Tibial nerve (tissue), 4 donors: ENCODE data around the gene HINT1. TPM values are rescaled to one million over a fixed set of nuclear protein-coding genes. Genes with fewer than 3 reads are reported as not detected.
"Not testable (repeated sequence)": the region's sequence is repeated elsewhere in the genome, so short reads cannot be mapped to it uniquely, and the experiment has no call there.

ENCODE experiments used
- DNase-seq, 2 donors: peaks; one replicate each; pipeline ENCODE4 v3.0.0-alpha.2; 2019; ENCODE audit warnings: low spot score in 2 of 2
- H3K27ac ChIP-seq, 4 donors: fragments of 200-600 bp; sonication (generic) in 3 of 4; one replicate each; pipeline ENCODE4 v1.5.1; 2017 to 2019; ENCODE audit warnings: mild to moderate bottlenecking in 1 of 4
- H3K27me3 ChIP-seq, 2 donors: fragments of 200-600 bp; sonication (generic) in 1 of 2; one replicate each; pipeline versions ENCODE4 v1.5.1 to v1.6.0; 2017 to 2019
- H3K36me3 ChIP-seq, 3 donors: fragments of 200-600 bp; sonication (generic); one replicate each; pipeline ENCODE4 v1.5.1; 2018 to 2019
- H3K4me1 ChIP-seq, 4 donors: fragments of 200-600 bp; sonication (generic) in 3 of 4; one replicate each; pipeline ENCODE4 v1.5.1; 2017 to 2019
- H3K4me3 ChIP-seq, 4 donors: fragments of 200-600 bp; sonication (generic) in 3 of 4; one replicate each; pipeline ENCODE4 v1.5.1; 2017 to 2019; ENCODE audit warnings: mild to moderate bottlenecking in 1 of 4, moderate library complexity in 1 of 4
- H3K9me3 ChIP-seq, 4 donors: fragments of 200-600 bp; sonication (generic) in 3 of 4; one replicate each; pipeline ENCODE4 v1.5.1; 2017 to 2019
- CTCF ChIP-seq, 5 experiments: fragments of 200-600 bp in 3 of 5; fragments of 450-650 bp in 2 of 5; sonication (generic) in 3 of 5; IDR thresholded peaks; one replicate each; pipeline ENCODE4 v1.5.1; 2016 to 2019; ENCODE audit warnings: antibody characterized with exemption in 5 of 5, mild to moderate bottlenecking in 3 of 5, moderate library complexity in 2 of 5
- EP300 ChIP-seq, 2 donors: sonication (generic); formaldehyde crosslinking; IDR thresholded peaks; one replicate each; pipeline ENCODE4 v1.6.1; 2017; ENCODE audit warnings: antibody characterized with exemption in 2 of 2, mild to moderate bottlenecking in 1 of 2
- POLR2A ChIP-seq, 2 donors: fragments of 450-650 bp; IDR thresholded peaks; one replicate each; pipeline ENCODE4 v1.6.1; 2017; ENCODE audit warnings: antibody characterized with exemption in 2 of 2, mild to moderate bottlenecking in 2 of 2, moderate library complexity in 2 of 2
- WGBS, 2 donors: methylation state at CpG; one replicate each; pipeline ENCODE4 v1.1.5; 2018; 5-methylcytosine and 5-hydroxymethylcytosine counted together
- total RNA-seq, 4 donors: library from RNA; depleted of rRNA; stranded (reverse); fragments of >200 nt; gene quantifications; one replicate each; pipeline ENCODE4 v1.1.0, GENCODE V29; 2016

The HINT1 gene
- total RNA-seq, 4 donors from 2014 or later = 130 to 160 (median 153) TPM

GRCh38 chr5:131200560-131200959 lies 35.5 kb upstream of the HINT1 start:
- Histone ChIP-seq H3K27ac (peak overlapping the region in 1 of 4 donors; percentile 40), H3K27me3 (no peaks in the 10 kb centered on the region), H3K4me3 (no peak overlapping the region), H3K9me3 (no peaks in the 10 kb centered on the region), H3K36me3 (peaks cover 0 to 12% (median 0%) of the 10 kb centered on the region in 3 donors), H3K4me1 (no peaks in the 10 kb centered on the region)
- 59 to 68% methylated on average over 3 of the region's 3 CpGs for WGBS, 2 donors
- TF ChIP-seq CTCF (IDR thresholded peaks at IDR 0.05) (no peak), EP300 (IDR thresholded peaks at IDR 0.05) (no peak), POLR2A (IDR thresholded peaks at IDR 0.05) (no peak)
- DNase-seq = no peak

- H3K4me1 ChIP-seq = no peaks in the 10 kb centered on the region
- peaks cover 0 to 11% (median 0%) of the 10 kb centered on the region in 3 donors for H3K36me3 ChIP-seq
- no peak for DNase-seq
- TF ChIP-seq EP300 (IDR thresholded peaks at IDR 0.05) (no peak), CTCF (IDR thresholded peaks at IDR 0.05) (no peak), POLR2A (IDR thresholded peaks at IDR 0.05) (no peak)
- 88 to 95% methylated on average over 5 of the region's 5 CpGs for WGBS, 2 donors
- H3K4me3 ChIP-seq = no peak overlapping the region
- no peak overlapping the region for H3K27ac ChIP-seq
- H3K9me3 ChIP-seq = no peaks in the 10 kb centered on the region
- no peaks in the 10 kb centered on the region for H3K27me3 ChIP-seq
Measured at GRCh38 chr5:131198625-131199024, 33.6 kb upstream of the HINT1 start.

- H3K4me1 ChIP-seq = no peaks in the 10 kb centered on the region
- 82 to 87% methylated on average over 4 of the region's 4 CpGs for WGBS, 2 donors
- H3K36me3 ChIP-seq = peaks cover 0 to 1% (median 0%) of the 10 kb centered on the region in 3 donors
- H3K9me3 ChIP-seq = no peaks in the 10 kb centered on the region
- TF ChIP-seq EP300 (IDR thresholded peaks at IDR 0.05) = no peak
- no peak for TF ChIP-seq CTCF (IDR thresholded peaks at IDR 0.05)
- TF ChIP-seq POLR2A (IDR thresholded peaks at IDR 0.05) = no peak
- DNase-seq = no peak
- no peaks in the 10 kb centered on the region for H3K27me3 ChIP-seq
- H3K27ac ChIP-seq = no peak overlapping the region
- no peak overlapping the region for H3K4me3 ChIP-seq
Measured at GRCh38 chr5:131196331-131196730, 31.3 kb upstream of the HINT1 start.

- no peak overlapping the region for H3K4me3 ChIP-seq
- no peaks in the 10 kb centered on the region for H3K4me1 ChIP-seq
- no peaks in the 10 kb centered on the region for H3K36me3 ChIP-seq
- DNase-seq = no peak
- H3K9me3 ChIP-seq = no peaks in the 10 kb centered on the region
- H3K27me3 ChIP-seq = no peaks in the 10 kb centered on the region
- no peak overlapping the region for H3K27ac ChIP-seq
- TF ChIP-seq POLR2A (IDR thresholded peaks at IDR 0.05) = no peak
- no peak for TF ChIP-seq EP300 (IDR thresholded peaks at IDR 0.05)
- no peak for TF ChIP-seq CTCF (IDR thresholded peaks at IDR 0.05)
Measured at GRCh38 chr5:131195696-131196095, 30.6 kb upstream of the HINT1 start.

- Histone ChIP-seq H3K4me1 (no peaks in the 10 kb centered on the region), H3K27ac (no peak overlapping the region), H3K4me3 (no peak overlapping the region), H3K36me3 (no peaks in the 10 kb centered on the region), H3K27me3 (no peaks in the 10 kb centered on the region), H3K9me3 (no peaks in the 10 kb centered on the region)
- TF ChIP-seq CTCF (IDR thresholded peaks at IDR 0.05) (no peak), EP300 (IDR thresholded peaks at IDR 0.05) (no peak), POLR2A (IDR thresholded peaks at IDR 0.05) (no peak)
- WGBS, 2 donors = 75 to 83% methylated on average over 5 of the region's 5 CpGs
- DNase-seq = no peak
Measured at GRCh38 chr5:131194725-131195124, 29.7 kb upstream of the HINT1 start.

GRCh38 chr5:131193897-131194296 lies 28.8 kb upstream of the HINT1 start:
- not testable (repeated sequence) for H3K9me3 ChIP-seq, H3K4me3 ChIP-seq, H3K36me3 ChIP-seq, H3K4me1 ChIP-seq, H3K27ac ChIP-seq, DNase-seq, H3K27me3 ChIP-seq
- WGBS, 2 donors = 89 to 95% methylated on average over 7 of the region's 7 CpGs
